Smooth muscle cell (in vitro differentiated cells): ENCODE measurements around the gene LAPTM4A. TPM values are rescaled to one million over a fixed set of nuclear protein-coding genes. Genes with fewer than 3 reads are reported as not detected.

ENCODE experiments used
- DNase-seq: peaks from one replicate; lab custom pipeline; 2025; ENCODE audit not compliant: unreplicated experiment; lab: John Stamatoyannopoulos, UW
- H2AFZ ChIP-seq: fragments of 200-600 bp; sonication (generic); 2 replicates; pipeline ENCODE4 v1.6.0; 2016; ENCODE audit warnings: antibody characterized with exemption, low read depth, mild to moderate bottlenecking
- H3F3A ChIP-seq: fragments of 200-600 bp; sonication (generic); 2 replicates; pipeline ENCODE4 v1.6.0; 2017; ENCODE audit warnings: antibody characterized with exemption, low read depth
- H3K27ac ChIP-seq: fragments of 200-600 bp; sonication (generic); 2 replicates; pipeline ENCODE4 v1.5.1; 2016; ENCODE audit warnings: low read depth, mild to moderate bottlenecking
- H3K27me3 ChIP-seq: fragments of 200-600 bp; sonication (generic); 2 replicates; pipeline ENCODE4 v1.6.1; 2016; ENCODE audit warnings: low read depth, mild to moderate bottlenecking
- H3K36me3 ChIP-seq: fragments of 200-600 bp; sonication (generic); 2 replicates; pipeline ENCODE4 v1.5.1; 2016; ENCODE audit warnings: low read depth
- H3K4me1 ChIP-seq: fragments of 200-600 bp; sonication (generic); 2 replicates; pipeline ENCODE4 v1.5.1; 2016; ENCODE audit warnings: low read depth
- H3K4me2 ChIP-seq: fragments of 200-600 bp; sonication (generic); 2 replicates; pipeline ENCODE4 v1.6.0; 2016; ENCODE audit warnings: mild to moderate bottlenecking
- H3K4me3 ChIP-seq: fragments of 200-600 bp; sonication (generic); 2 replicates; pipeline ENCODE4 v1.5.1; 2016; ENCODE audit warnings: mild to moderate bottlenecking
- H3K79me2 ChIP-seq: fragments of 200-600 bp; sonication (generic); 2 replicates; pipeline ENCODE4 v1.6.0; 2016; ENCODE audit warnings: low read depth, mild to moderate bottlenecking
- H3K9ac ChIP-seq: fragments of 200-600 bp; sonication (generic); 2 replicates; pipeline ENCODE4 v1.6.0; 2016; ENCODE audit warnings: low read depth
- H3K9me3 ChIP-seq: fragments of 200-600 bp; sonication (generic); replicated peaks from 2 replicates; pipeline ENCODE4 v1.5.1; 2016; ENCODE audit warnings: low read depth
- H4K20me1 ChIP-seq: fragments of 200-600 bp; sonication (generic); 2 replicates; pipeline ENCODE4 v1.6.0; 2016; ENCODE audit warnings: low read depth
- CTCF ChIP-seq: fragments of 200-600 bp; sonication (generic); IDR thresholded peaks from 2 replicates; pipeline ENCODE4 v1.5.1; 2017; ENCODE audit warnings: borderline replicate concordance, mild to moderate bottlenecking, antibody characterized with exemption; ENCODE audit not compliant: insufficient read depth, poor library complexity, severe bottlenecking
- WGBS: methylation state at CpG from one replicate; pipeline ENCODE4 v1.1.7; 2016; ENCODE audit warnings: low lambda C conversion rate; 5-methylcytosine and 5-hydroxymethylcytosine counted together
- polyA plus RNA-seq: library from polyadenylated mRNA; unstranded; fragments of >200 nt; fragmentation: Nextera tagmentation; extraction: Ambion mirVana; gene quantifications from 2 replicates; pipeline ENCODE4 v1.2.1, GENCODE V29; 2016
- total RNA-seq: library from RNA; depleted of rRNA; stranded (reverse); fragments of >200 nt; gene quantifications from 2 replicates; pipeline ENCODE4 v1.2.3, GENCODE V29; 2014

The LAPTM4A gene
- total and polyA plus RNA-seq, 2 experiments from 2014 or later = 423 to 466 TPM

- H2AFZ ChIP-seq = no peak overlapping the region
- H3F3A ChIP-seq = no peaks in the 10 kb centered on the region
- H3K27ac ChIP-seq = no peak overlapping the region
- no peaks in the 10 kb centered on the region for H3K9me3 ChIP-seq
- H4K20me1 ChIP-seq = no peaks in the 10 kb centered on the region
- no peak overlapping the region for H3K4me3 ChIP-seq
- no peaks in the 10 kb centered on the region for H3K79me2 ChIP-seq
- no peak for TF ChIP-seq CTCF
- H3K4me1 ChIP-seq = no peaks in the 10 kb centered on the region
- H3K9ac ChIP-seq = no peak overlapping the region
- H3K36me3 ChIP-seq = no peaks in the 10 kb centered on the region
- DNase-seq = no peak
- H3K4me2 ChIP-seq = no peak overlapping the region
- WGBS = 77% methylated on average over 10 of the region's 10 CpGs
- no peaks in the 10 kb centered on the region for H3K27me3 ChIP-seq
Observed at GRCh38 chr2:20005067-20005627, 46.3 kb downstream of the LAPTM4A start.

GRCh38 chr2:20001361-20001863, 50.0 kb downstream of the LAPTM4A start:
- no peaks in the 10 kb centered on the region for H3K27me3 ChIP-seq
- no peaks in the 10 kb centered on the region for H3K36me3 ChIP-seq
- no peaks in the 10 kb centered on the region for H3F3A ChIP-seq
- WGBS = 89% methylated on average over 2 of the region's 2 CpGs
- H3K4me3 ChIP-seq = no peak overlapping the region
- H3K27ac ChIP-seq = no peak overlapping the region
- TF ChIP-seq CTCF = no peak
- no peaks in the 10 kb centered on the region for H3K79me2 ChIP-seq
- no peaks in the 10 kb centered on the region for H3K9me3 ChIP-seq
- no peak overlapping the region for H3K9ac ChIP-seq
- DNase-seq = no peak
- no peaks in the 10 kb centered on the region for H4K20me1 ChIP-seq
- no peaks in the 10 kb centered on the region for H3K4me1 ChIP-seq
- H3K4me2 ChIP-seq = no peak overlapping the region
- no peak overlapping the region for H2AFZ ChIP-seq

GRCh38 chr2:19993731-19994130, 57.7 kb downstream of the LAPTM4A start:
- Histone ChIP-seq H3K4me2 (no peak overlapping the region), H3K79me2 (peaks cover 4% of the 10 kb centered on the region), H3K9me3 (no peaks in the 10 kb centered on the region), H2AFZ (no peak overlapping the region), H3K4me3 (no peak overlapping the region), H3K9ac (no peak overlapping the region), H3K27ac (no peak overlapping the region), H3K4me1 (peaks cover 12% of the 10 kb centered on the region), H3K27me3 (no peaks in the 10 kb centered on the region), H4K20me1 (no peaks in the 10 kb centered on the region), H3K36me3 (no peaks in the 10 kb centered on the region), H3F3A (no peaks in the 10 kb centered on the region)
- no peak for TF ChIP-seq CTCF
- no peak for DNase-seq

DNA sequence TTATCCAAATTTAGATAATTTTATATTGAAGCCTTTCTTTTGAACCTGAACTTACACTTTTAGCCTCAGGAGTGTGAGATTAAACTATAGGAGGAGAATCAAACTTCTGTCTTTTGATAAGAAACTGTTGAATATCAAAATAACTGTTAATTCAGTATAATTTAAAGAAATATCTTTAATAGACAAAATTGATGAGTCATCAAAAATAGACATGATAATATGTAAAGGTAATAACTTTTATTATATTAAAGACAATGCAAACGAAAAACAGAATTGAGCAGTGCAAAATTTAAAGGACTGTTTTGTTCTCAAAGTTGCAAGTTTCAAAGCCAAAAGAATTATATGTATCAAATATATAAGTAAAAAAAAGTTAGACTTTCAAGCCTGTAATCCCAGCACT, 59.5 kb downstream of the LAPTM4A start:
- H3K27ac ChIP-seq = no peak overlapping the region
- no peaks in the 10 kb centered on the region for H3F3A ChIP-seq
- DNase-seq = no peak
- H3K36me3 ChIP-seq = no peaks in the 10 kb centered on the region
- H3K9ac ChIP-seq = no peak overlapping the region
- no peak overlapping the region for H2AFZ ChIP-seq
- H3K9me3 ChIP-seq = no peaks in the 10 kb centered on the region
- H3K4me1 ChIP-seq = peaks cover 22% of the 10 kb centered on the region
- no peaks in the 10 kb centered on the region for H4K20me1 ChIP-seq
- H3K4me2 ChIP-seq = no peak overlapping the region
- 91% methylated on average over 1 of the region's 1 CpG for WGBS
- no peak overlapping the region for H3K4me3 ChIP-seq
- no peaks in the 10 kb centered on the region for H3K27me3 ChIP-seq
- peaks cover 14% of the 10 kb centered on the region for H3K79me2 ChIP-seq
- no peak for TF ChIP-seq CTCF
